ENCODE measurements around the gene STK17A. TPM values are rescaled to one million over a fixed set of nuclear protein-coding genes. Genes with fewer than 3 reads are reported as not detected.

Gene STK17A
- total RNA-seq, 6 donors from 2014 or later = 18.2 to 78.0 (median 38.6) TPM

DNA sequence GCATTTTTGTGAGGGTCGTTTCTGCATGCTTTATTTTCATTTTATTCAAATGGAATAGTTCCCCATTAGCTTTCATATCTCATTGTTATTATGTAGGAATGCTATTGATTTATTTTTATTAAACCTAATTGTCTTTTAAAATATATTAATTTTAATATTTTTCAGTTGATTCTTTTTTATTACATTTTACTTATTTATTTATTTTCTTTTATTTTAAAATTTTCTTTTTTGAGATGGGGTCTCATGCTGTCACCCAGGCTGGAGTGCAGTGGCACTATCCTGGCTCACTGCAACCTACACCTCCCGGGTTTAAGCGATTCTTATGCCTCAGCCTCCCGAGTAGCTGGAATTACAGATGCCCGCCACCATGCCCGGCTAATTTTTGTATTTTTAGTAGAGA is 7.4 kb upstream of the STK17A start:
- DNase-seq = no peak
- TF ChIP-seq POLR2AphosphoS5 (IDR thresholded peaks at IDR 0.05) (no peak), POLR2A (IDR thresholded peaks at IDR 0.05) (no peak), EP300 (IDR thresholded peaks at IDR 0.05) (no peak)
- TF ChIP-seq, protein P1, sequence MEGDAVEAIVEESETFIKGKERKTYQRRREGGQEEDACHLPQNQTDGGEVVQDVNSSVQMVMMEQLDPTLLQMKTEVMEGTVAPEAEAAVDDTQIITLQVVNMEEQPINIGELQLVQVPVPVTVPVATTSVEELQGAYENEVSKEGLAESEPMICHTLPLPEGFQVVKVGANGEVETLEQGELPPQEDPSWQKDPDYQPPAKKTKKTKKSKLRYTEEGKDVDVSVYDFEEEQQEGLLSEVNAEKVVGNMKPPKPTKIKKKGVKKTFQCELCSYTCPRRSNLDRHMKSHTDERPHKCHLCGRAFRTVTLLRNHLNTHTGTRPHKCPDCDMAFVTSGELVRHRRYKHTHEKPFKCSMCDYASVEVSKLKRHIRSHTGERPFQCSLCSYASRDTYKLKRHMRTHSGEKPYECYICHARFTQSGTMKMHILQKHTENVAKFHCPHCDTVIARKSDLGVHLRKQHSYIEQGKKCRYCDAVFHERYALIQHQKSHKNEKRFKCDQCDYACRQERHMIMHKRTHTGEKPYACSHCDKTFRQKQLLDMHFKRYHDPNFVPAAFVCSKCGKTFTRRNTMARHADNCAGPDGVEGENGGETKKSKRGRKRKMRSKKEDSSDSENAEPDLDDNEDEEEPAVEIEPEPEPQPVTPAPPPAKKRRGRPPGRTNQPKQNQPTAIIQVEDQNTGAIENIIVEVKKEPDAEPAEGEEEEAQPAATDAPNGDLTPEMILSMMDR (IDR thresholded peaks at IDR 0.05) = no peak
- no peaks in the 10 kb centered on the region for H3K27me3 ChIP-seq
- ATAC-seq (ENCODE audit: low FRiP score in 2 of 2) = no peak
- WGBS, 2 donors = 95 to 96% methylated on average over 6 of the region's 6 CpGs
- H3K4me1 ChIP-seq = no peaks in the 10 kb centered on the region
- no peaks in the 10 kb centered on the region for H3K36me3 ChIP-seq
- no peak overlapping the region for H3K27ac ChIP-seq
- H3K4me3 ChIP-seq = no peak overlapping the region
- no peaks in the 10 kb centered on the region for H3K9me3 ChIP-seq

DNA sequence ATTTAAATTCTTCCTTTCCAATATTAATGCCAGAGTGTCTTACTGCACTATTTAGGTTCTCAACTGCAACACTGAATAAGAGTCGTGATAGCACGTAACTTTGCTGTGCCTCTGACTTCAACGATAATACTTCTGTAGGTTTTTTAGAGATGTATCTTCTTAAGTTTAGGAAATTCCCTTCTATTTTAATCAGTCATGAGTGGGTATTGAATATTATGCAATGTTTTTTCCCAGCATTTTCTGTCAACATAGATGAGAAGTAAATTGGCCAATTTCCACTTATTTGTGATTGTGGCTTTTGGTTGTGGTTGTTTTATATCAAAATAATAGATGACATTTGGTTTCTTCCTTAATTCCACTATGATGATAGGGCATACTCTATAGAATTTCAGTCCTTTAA is 6.7 kb upstream of the STK17A start:
- Histone ChIP-seq H3K27ac (no peak overlapping the region), H3K27me3 (no peaks in the 10 kb centered on the region), H3K4me1 (no peaks in the 10 kb centered on the region), H3K9me3 (no peaks in the 10 kb centered on the region), H3K36me3 (no peaks in the 10 kb centered on the region), H3K4me3 (no peak overlapping the region)
- DNase-seq (no peak), ATAC-seq (ENCODE audit: low FRiP score in 2 of 2) (no peak)
- no peak for TF ChIP-seq EP300 (IDR thresholded peaks at IDR 0.05)
- no peak for TF ChIP-seq POLR2A (IDR thresholded peaks at IDR 0.05)
- no peak for TF ChIP-seq POLR2AphosphoS5 (IDR thresholded peaks at IDR 0.05)
- TF ChIP-seq, protein P1 (IDR thresholded peaks at IDR 0.05) = no peak
- 89 to 92% methylated on average over 3 of the region's 3 CpGs for WGBS, 2 donors

DNA sequence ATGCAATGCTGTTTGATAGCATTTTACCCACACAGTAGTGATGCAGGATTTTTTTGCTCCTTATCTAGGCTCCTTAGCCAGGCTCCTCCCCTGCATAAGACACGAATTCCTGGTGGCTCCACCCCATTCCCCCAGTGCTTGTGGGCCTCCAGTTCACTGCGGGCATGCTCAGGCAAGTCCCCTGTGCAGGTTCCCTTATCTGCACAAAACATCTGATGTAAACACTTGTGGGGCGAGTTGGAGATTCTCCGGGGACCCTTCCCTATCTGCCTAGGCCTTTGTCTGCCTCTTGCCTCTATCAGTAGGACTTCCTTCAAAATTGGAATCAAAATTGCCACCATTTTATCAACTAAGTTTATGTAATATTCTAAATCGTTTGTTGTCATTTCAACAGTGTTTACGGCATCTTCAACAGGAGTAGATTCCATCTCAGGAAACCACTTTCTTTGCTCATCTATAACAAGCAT is 5.4 kb upstream of the STK17A start:
- whole genome bisulfite sequencing, 2 donors = 56 to 62% methylated on average over 6 of the region's 6 CpGs
- no peak overlapping the region for H3K4me3 ChIP-seq
- no peaks in the 10 kb centered on the region for H3K27me3 ChIP-seq
- no peaks in the 10 kb centered on the region for H3K36me3 ChIP-seq
- ATAC-seq (ENCODE audit: low FRiP score in 2 of 2) = no peak
- H3K9me3 ChIP-seq = no peaks in the 10 kb centered on the region
- H3K27ac ChIP-seq = no peak overlapping the region
- TF ChIP-seq POLR2A (IDR thresholded peaks at IDR 0.05) (no peak), EP300 (IDR thresholded peaks at IDR 0.05) (no peak), POLR2AphosphoS5 (IDR thresholded peaks at IDR 0.05) (no peak)
- TF ChIP-seq, protein P1 (IDR thresholded peaks at IDR 0.05) = no peak
- no peak for DNase-seq
- H3K4me1 ChIP-seq = peaks cover 2 to 3% (median 3%) of the 10 kb centered on the region in 4 donors

DNA sequence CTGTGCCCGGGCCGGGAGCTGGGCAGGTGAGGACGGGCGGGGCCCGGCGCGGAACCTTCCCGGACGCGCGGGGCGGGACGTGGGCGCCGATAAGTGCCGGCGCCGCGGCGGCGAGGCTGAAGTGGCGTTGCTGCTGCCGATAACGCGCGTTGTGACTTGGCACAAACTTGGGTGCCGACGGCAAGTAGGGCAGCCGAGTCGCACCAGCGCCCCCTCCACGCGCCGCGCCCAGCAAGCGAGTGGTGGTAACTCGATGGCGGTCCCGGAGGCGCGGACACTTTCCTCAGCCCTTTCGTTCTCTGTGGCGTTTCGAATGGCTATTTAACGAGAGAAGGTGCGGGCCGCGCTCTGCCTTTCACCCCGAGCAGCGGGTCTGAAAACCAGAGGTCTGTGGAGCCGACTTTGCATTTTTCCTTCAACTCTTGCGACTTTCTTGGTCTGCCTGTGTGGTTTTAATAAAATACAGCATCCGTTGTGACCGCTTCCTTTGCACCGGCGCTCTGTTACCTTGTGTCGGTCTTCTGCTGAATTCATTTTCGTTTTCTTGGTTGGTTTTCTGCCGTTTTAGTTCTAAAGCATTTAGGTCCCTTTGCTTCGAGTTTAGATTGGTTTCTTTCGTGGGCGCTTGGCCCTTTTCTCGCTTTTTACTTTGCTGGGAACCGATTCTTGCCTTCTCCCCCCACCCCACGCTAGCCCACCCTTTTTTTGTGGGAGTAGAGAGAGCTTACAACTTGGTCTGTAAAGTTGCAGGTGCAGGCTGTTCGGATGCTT is 701 bp downstream of the STK17A start:
- ATAC-seq (ENCODE audit: low FRiP score in 2 of 2) = peak; percentile 52 to 69
- peaks cover 15 to 40% (median 27%) of the 10 kb centered on the region in 4 donors for H3K4me1 ChIP-seq
- H3K9me3 ChIP-seq = no peaks in the 10 kb centered on the region
- no peaks in the 10 kb centered on the region for H3K36me3 ChIP-seq
- WGBS, 2 donors = 0 to 1% methylated on average over 27 to 44 of the region's 66 CpGs
- peak overlapping the region; percentile 74 to 96 (median 84) for H3K4me3 ChIP-seq
- peak overlapping the region; percentile 95 to 98 (median 96) for H3K27ac ChIP-seq
- H3K27me3 ChIP-seq = no peaks in the 10 kb centered on the region
- DNase-seq = peak; percentile 85 to 96
- TF ChIP-seq POLR2AphosphoS5 (IDR thresholded peaks at IDR 0.05) (peak in 1 of 2 donors; percentile 55), POLR2A (IDR thresholded peaks at IDR 0.05) (peak in 1 of 4 donors; percentile 4), EP300 (IDR thresholded peaks at IDR 0.05) (peak in 1 of 4 donors; percentile 18)
- TF ChIP-seq, protein P1 (IDR thresholded peaks at IDR 0.05) = peak in 1 of 6 experiments; percentile 17

Measured in upper lobe of left lung (tissue), 6 donors.